Suprapubic skin (tissue), 4 donors: Measurements from ENCODE around the gene KRT13. TPM values are rescaled to one million over a fixed set of nuclear protein-coding genes. Genes with fewer than 3 reads are reported as not detected.

ENCODE experiments used
- DNase-seq, 2 donors: peaks; one replicate each; pipeline ENCODE4 v3.0.0-alpha.2; 2019; ENCODE audit warnings: low spot score in 2 of 2
- H3K27ac ChIP-seq: fragments of 200-600 bp; sonication (generic); one replicate; pipeline ENCODE4 v1.5.1; 2019
- H3K27me3 ChIP-seq: fragments of 200-600 bp; sonication (generic); one replicate; pipeline ENCODE4 v1.5.1; 2019
- H3K36me3 ChIP-seq: fragments of 200-600 bp; sonication (generic); one replicate; pipeline ENCODE4 v1.5.1; 2019
- H3K4me1 ChIP-seq: fragments of 200-600 bp; sonication (generic); one replicate; pipeline ENCODE4 v1.5.1; 2019
- H3K4me3 ChIP-seq: fragments of 200-600 bp; sonication (generic); one replicate; pipeline ENCODE4 v1.5.1; 2019; ENCODE audit warnings: mild to moderate bottlenecking
- H3K9me3 ChIP-seq: fragments of 200-600 bp; sonication (generic); one replicate; pipeline ENCODE4 v1.5.1; 2019
- CTCF ChIP-seq, 2 donors: fragments of 200-600 bp in 1 of 2; fragments of 450-650 bp in 1 of 2; sonication (generic) in 1 of 2; IDR thresholded peaks; one replicate each; pipeline ENCODE4 v1.5.1; 2016 to 2019; ENCODE audit warnings: antibody characterized with exemption in 2 of 2, mild to moderate bottlenecking in 1 of 2, moderate library complexity in 1 of 2
- EP300 ChIP-seq: sonication (generic); formaldehyde crosslinking; IDR thresholded peaks from one replicate; pipeline ENCODE4 v1.6.1; 2017; ENCODE audit warnings: antibody characterized with exemption
- POLR2A ChIP-seq, 2 donors: fragments of 450-650 bp; IDR thresholded peaks; one replicate each; pipeline ENCODE4 v1.6.1; 2017; ENCODE audit warnings: antibody characterized with exemption in 2 of 2, mild to moderate bottlenecking in 2 of 2, moderate library complexity in 2 of 2
- POLR2AphosphoS5 ChIP-seq, 3 donors: sonication (generic); formaldehyde crosslinking; IDR thresholded peaks; one replicate each; pipeline ENCODE4 v1.6.1; 2017; ENCODE audit warnings: antibody characterized with exemption in 3 of 3
- WGBS: methylation state at CpG from one replicate; pipeline ENCODE4 v1.1.5; 2018; 5-methylcytosine and 5-hydroxymethylcytosine counted together
- total RNA-seq, 4 donors: library from RNA; depleted of rRNA; stranded (reverse); fragments of >200 nt; gene quantifications; one replicate each; pipeline ENCODE4 v1.1.0, GENCODE V29; 2016

KRT13 gene
- total RNA-seq, 4 donors from 2014 or later, result 0.51 TPM; not detected in 3

GRCh38 chr17:41486316-41486715 lies 19.1 kb downstream of the KRT13 start:
- TF ChIP-seq EP300 (no peak), POLR2AphosphoS5 (IDR thresholded peaks at IDR 0.05) (no peak), CTCF (IDR thresholded peaks at IDR 0.05) (no peak), POLR2A (IDR thresholded peaks at IDR 0.05) (no peak)
- Histone ChIP-seq H3K9me3 (no peaks in the 10 kb centered on the region), H3K27ac (no peak overlapping the region), H3K4me3 (no peak overlapping the region), H3K4me1 (no peaks in the 10 kb centered on the region), H3K36me3 (no peaks in the 10 kb centered on the region), H3K27me3 (peaks cover 10% of the 10 kb centered on the region)
- WGBS, result 91% methylated on average over 13 of the region's 13 CpGs
- no peak for DNase-seq

- DNase-seq, result no peak
Measured at GRCh38 chr17:41484920-41485904, 20.2 kb downstream of the KRT13 start.

DNA sequence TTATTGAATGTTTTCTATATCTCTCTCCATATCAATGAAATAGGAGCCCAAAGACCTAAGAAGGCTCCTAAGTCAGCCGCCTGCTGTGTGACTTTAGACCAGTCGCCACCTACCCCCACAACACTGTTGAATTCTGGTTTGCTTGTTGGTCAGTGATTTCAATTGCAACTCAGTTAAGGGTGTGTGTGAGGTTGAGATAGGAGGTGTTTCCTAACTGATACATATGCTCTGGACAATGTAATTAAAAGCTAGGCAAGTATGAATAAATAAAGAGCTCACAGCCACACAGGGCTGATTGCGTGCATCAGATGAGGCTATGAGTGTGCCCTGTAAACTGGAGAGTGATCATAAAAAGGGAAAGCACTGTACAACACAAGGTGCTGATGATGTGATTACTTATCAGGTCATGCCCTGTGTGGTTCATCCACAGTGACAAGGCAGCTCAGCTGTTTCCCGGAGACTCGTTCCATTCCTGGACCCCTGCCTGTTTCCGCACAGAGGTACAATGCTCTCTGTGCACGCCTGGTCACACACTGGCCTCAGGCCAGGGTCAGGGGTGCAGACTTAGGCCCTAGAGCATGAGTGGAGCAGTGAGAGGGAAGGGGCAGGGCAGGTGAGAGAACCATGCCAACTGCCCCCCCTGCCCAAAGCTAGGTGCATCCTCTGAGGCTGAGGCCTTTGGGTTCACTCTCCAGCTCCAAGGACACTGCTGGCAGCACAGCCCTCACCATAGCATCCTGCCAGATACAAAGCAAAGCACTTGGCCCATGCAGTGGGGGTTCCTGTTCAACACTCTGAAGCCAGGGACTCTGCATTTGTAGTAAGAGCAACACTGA lies 21.2 kb downstream of the KRT13 start:
- TF ChIP-seq POLR2AphosphoS5 (IDR thresholded peaks at IDR 0.05) (no peak), CTCF (IDR thresholded peaks at IDR 0.05) (no peak), EP300 (no peak), POLR2A (IDR thresholded peaks at IDR 0.05) (no peak)
- H3K36me3 ChIP-seq, result no peaks in the 10 kb centered on the region
- no peaks in the 10 kb centered on the region for H3K9me3 ChIP-seq
- no peak overlapping the region for H3K27ac ChIP-seq
- WGBS, result 86% methylated on average over 7 of the region's 7 CpGs
- H3K27me3 ChIP-seq, result peaks cover 10% of the 10 kb centered on the region
- no peak for DNase-seq
- H3K4me1 ChIP-seq, result no peaks in the 10 kb centered on the region
- H3K4me3 ChIP-seq, result no peak overlapping the region

More at GRCh38 chr17:41484920-41485904, 20.2 kb downstream of the KRT13 start:
- no peaks in the 10 kb centered on the region for H3K9me3 ChIP-seq
- TF ChIP-seq EP300 (no peak), CTCF (IDR thresholded peaks at IDR 0.05) (no peak), POLR2A (IDR thresholded peaks at IDR 0.05) (no peak), POLR2AphosphoS5 (IDR thresholded peaks at IDR 0.05) (no peak)
- WGBS, result 93% methylated on average over 6 of the region's 8 CpGs
- H3K36me3 ChIP-seq, result no peaks in the 10 kb centered on the region
- H3K27me3 ChIP-seq, result peaks cover 10% of the 10 kb centered on the region
- no peak overlapping the region for H3K4me3 ChIP-seq
- H3K27ac ChIP-seq, result no peak overlapping the region
- no peaks in the 10 kb centered on the region for H3K4me1 ChIP-seq

DNA sequence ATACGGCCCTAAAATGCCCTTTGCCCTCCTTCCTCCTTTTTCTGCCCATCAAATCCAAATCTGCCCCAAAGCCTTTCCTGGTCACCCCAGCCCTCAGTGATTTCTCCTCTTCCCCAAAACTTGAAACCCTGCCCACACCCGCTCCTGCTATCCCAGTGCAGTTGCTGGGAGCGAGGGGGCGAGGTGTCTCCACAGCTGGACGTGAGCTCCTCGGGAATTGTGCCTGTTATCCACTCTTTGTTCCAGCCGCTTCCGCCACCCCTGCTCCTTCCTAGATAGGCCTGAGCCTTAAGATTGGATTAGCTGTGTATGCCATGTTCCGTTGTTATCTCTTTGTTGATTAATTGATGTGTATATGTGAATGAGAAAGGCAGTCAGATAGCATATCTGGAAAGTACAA lies 21.9 kb downstream of the KRT13 start:
- no peaks in the 10 kb centered on the region for H3K36me3 ChIP-seq
- H3K4me1 ChIP-seq, result no peaks in the 10 kb centered on the region
- H3K9me3 ChIP-seq, result no peaks in the 10 kb centered on the region
- peaks cover 10% of the 10 kb centered on the region for H3K27me3 ChIP-seq
- DNase-seq, result no peak
- TF ChIP-seq EP300 (no peak), CTCF (IDR thresholded peaks at IDR 0.05) (no peak), POLR2AphosphoS5 (IDR thresholded peaks at IDR 0.05) (no peak), POLR2A (IDR thresholded peaks at IDR 0.05) (no peak)
- H3K27ac ChIP-seq, result no peak overlapping the region
- no peak overlapping the region for H3K4me3 ChIP-seq
- WGBS, result 79% methylated on average over 9 of the region's 9 CpGs

DNA sequence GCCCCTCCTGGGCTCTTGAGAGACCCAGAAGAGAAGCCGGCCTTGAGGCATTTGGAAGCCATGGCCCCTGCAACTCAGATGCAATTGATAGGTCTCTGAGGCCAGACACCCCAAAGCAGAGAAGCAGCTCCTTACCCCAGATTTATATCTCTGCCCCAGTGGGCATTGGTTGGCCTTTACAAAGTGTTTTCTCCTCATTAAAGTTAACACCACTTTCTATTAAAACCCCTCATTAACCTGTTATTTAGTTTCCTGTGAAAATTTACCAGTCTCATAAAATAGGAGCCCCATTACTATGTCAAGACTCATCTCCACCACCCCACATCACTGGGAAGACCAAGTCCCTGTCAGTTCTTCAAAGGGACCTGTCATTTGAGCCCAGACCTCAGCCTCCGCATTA lies 24.4 kb downstream of the KRT13 start, which contains the start of gene KRT35:
Gene KRT35, minus strand, starts transcription at position 116 of the 400 bp plus-strand sequence. Its CDS starts 54 bp downstream, at position 62.
- no peak within 1 kb of the TSS for H3K27ac ChIP-seq
- WGBS, result 93% methylated on average over 2 of the region's 2 CpGs
- no peak for DNase-seq
- H3K36me3 ChIP-seq, result no peaks in the 10 kb centered on the region
- no peaks in the 10 kb centered on the region for H3K9me3 ChIP-seq
- no peak within 1 kb of the TSS for H3K4me3 ChIP-seq
- TF ChIP-seq POLR2AphosphoS5 (IDR thresholded peaks at IDR 0.05), result no peak
- TF ChIP-seq CTCF (IDR thresholded peaks at IDR 0.05), result no peak
- no peak for TF ChIP-seq EP300
- no peak for TF ChIP-seq POLR2A (IDR thresholded peaks at IDR 0.05)
- H3K27me3 ChIP-seq, result peaks cover 5% of the 10 kb centered on the region
- no peaks in the 10 kb centered on the region for H3K4me1 ChIP-seq
